GM12878 (cell line): ENCODE results near the gene CSNK1A1. TPM values are rescaled to one million over a fixed set of nuclear protein-coding genes. Genes with fewer than 3 reads are reported as not detected.

Experiments
- ATAC-seq: fragments of 200-7000 bp; cut with Tn5 transposase; 3 replicates; pipeline ENCODE4 v1.9.1; 2020; ENCODE audit warnings: mild to moderate bottlenecking, moderate library complexity
- BruUV-seq: library from RNA; stranded (reverse); fragments of 400-500 nt; replicated peaks from 2 replicates; lab custom pipeline; 2021; lab: Mats Ljungman, UMichigan
- CTCF ChIA-PET: fragments of 300-600 bp; sonication (Branson Sonifier 250); formaldehyde crosslinking; extraction: SDS; loops from one replicate; lab custom pipeline; 2021; ENCODE audit warnings: inconsistent platforms; lab: Yijun Ruan, JAX
- POLR2A ChIA-PET: fragments of 350-600 bp; formaldehyde crosslinking; extraction: SDS; loops from one replicate; lab custom pipeline; 2021; ENCODE audit warnings: inconsistent platforms; lab: Charles Lee
- RAD21 ChIA-PET: fragments of 300-600 bp; sonication (Branson Sonifier 250); formaldehyde crosslinking; loops from one replicate; lab custom pipeline; 2023; ENCODE audit warnings: antibody characterized with exemption; ENCODE audit not compliant: unreplicated experiment; lab: Charles Lee
- SMC1A ChIA-PET: fragments of 300-600 bp; sonication (Branson Sonifier 250); formaldehyde crosslinking; loops from one replicate; lab custom pipeline; 2023; ENCODE audit not compliant: unreplicated experiment, uncharacterized antibody; lab: Charles Lee
- DNase-seq: peaks from one replicate; pipeline ENCODE4 v3.0.0-alpha.2; 2011; ENCODE audit warnings: low read depth, low spot score
- FAIRE-seq: peaks from 3 replicates; lab custom pipeline; 2011; peaks lifted over from hg19 to GRCh38; lab: Jason Lieb, UNC
- H2AFZ ChIP-seq: 2 replicates; pipeline ENCODE4 v1.6.0; 2011; ENCODE audit warnings: low read depth, low read length, control low read depth; ENCODE audit not compliant: control insufficient read depth
- H3K27ac ChIP-seq: 2 replicates; pipeline ENCODE4 v1.5.1; 2011; ENCODE audit warnings: control low read depth; ENCODE audit not compliant: control insufficient read depth, insufficient read depth
- H3K27me3 ChIP-seq, 2 experiments: replicated peaks in 1 of 2; 2 replicates each; pipeline versions ENCODE4 v1.6.0 to v1.6.1; 2011; ENCODE audit warnings: low read length in 1 of 2; ENCODE audit not compliant: control insufficient read depth in 2 of 2, insufficient read depth in 2 of 2
- H3K36me3 ChIP-seq, 2 experiments: 2 replicates each; pipeline ENCODE4 v1.5.1; 2011; ENCODE audit warnings: low read length in 1 of 2; ENCODE audit not compliant: control insufficient read depth in 2 of 2, insufficient read depth in 2 of 2
- H3K4me1 ChIP-seq: 2 replicates; pipeline ENCODE4 v1.6.1; 2011; ENCODE audit warnings: mild to moderate bottlenecking, low read length, moderate library complexity, mixed read lengths; ENCODE audit not compliant: control insufficient read depth, insufficient read depth
- H3K4me2 ChIP-seq: 2 replicates; pipeline ENCODE4 v1.6.0; 2011; ENCODE audit warnings: control low read depth; ENCODE audit not compliant: control insufficient read depth, insufficient read depth
- H3K4me3 ChIP-seq: fragments of 200-600 bp; sonication (generic); 2 replicates; pipeline ENCODE4 v1.5.1; 2016
- H3K79me2 ChIP-seq: 2 replicates; pipeline ENCODE4 v1.6.0; 2011; ENCODE audit warnings: low read length; ENCODE audit not compliant: control insufficient read depth, insufficient read depth
- H3K9ac ChIP-seq: 2 replicates; pipeline ENCODE4 v1.8.0; 2011; ENCODE audit warnings: low read length, control low read depth, mixed read lengths; ENCODE audit not compliant: control insufficient read depth, insufficient read depth
- H3K9me3 ChIP-seq: replicated peaks from 3 replicates; pipeline ENCODE4 v1.5.1; 2011; ENCODE audit warnings: mild to moderate bottlenecking, low read length; ENCODE audit not compliant: control insufficient read depth, insufficient read depth
- H4K20me1 ChIP-seq: 2 replicates; pipeline ENCODE4 v1.6.0; 2011; ENCODE audit not compliant: control insufficient read depth, insufficient read depth
- BRCA1 ChIP-seq: IDR thresholded peaks from 2 replicates; pipeline ENCODE4 v1.6.1; 2011; ENCODE audit warnings: low read depth, low read length, improper control_type of control experiment
- CREM ChIP-seq: IDR thresholded peaks from 2 replicates; pipeline ENCODE4 v1.6.1; 2014; ENCODE audit warnings: antibody characterized with exemption, low read depth
- DPF2 ChIP-seq: fragments of 450-650 bp; IDR thresholded peaks from 2 replicates; pipeline ENCODE4 v1.6.1; 2017; ENCODE audit warnings: mild to moderate bottlenecking
- IKZF2 ChIP-seq, 2 experiments: fragments of 450-650 bp; IDR thresholded peaks; 2 replicates each; pipeline ENCODE4 v1.6.1; 2017; ENCODE audit warnings: mild to moderate bottlenecking in 2 of 2, moderate library complexity in 2 of 2
- KLF5 ChIP-seq: fragments of 450-650 bp; IDR thresholded peaks from 2 replicates; pipeline ENCODE4 v1.6.1; 2014; ENCODE audit warnings: mild to moderate bottlenecking; ENCODE audit not compliant: partially characterized antibody
- LARP7 ChIP-seq: fragments of 450-650 bp; IDR thresholded peaks from 2 replicates; pipeline ENCODE4 v1.6.1; 2017; ENCODE audit warnings: mild to moderate bottlenecking
- SMAD1 ChIP-seq: fragments of 450-650 bp; IDR thresholded peaks from 2 replicates; pipeline ENCODE4 v1.6.1; 2018; ENCODE audit warnings: mild to moderate bottlenecking, low read depth; ENCODE audit not compliant: partially characterized antibody
- SP1 ChIP-seq: IDR thresholded peaks from one replicate; pipeline ENCODE4 v1.6.1; 2011; ENCODE audit warnings: low read depth, low read length
- SUZ12 ChIP-seq: fragments of 200-600 bp; sonication (generic); IDR thresholded peaks from one replicate; pipeline ENCODE4 v1.6.1; 2018; ENCODE audit warnings: antibody characterized with exemption, mild to moderate bottlenecking; ENCODE audit not compliant: unreplicated experiment
- TAF1 ChIP-seq: IDR thresholded peaks from 2 replicates; pipeline ENCODE4 v1.6.1; 2011; ENCODE audit warnings: mild to moderate bottlenecking, low read depth, low read length, borderline replicate concordance
- TARDBP ChIP-seq: IDR thresholded peaks from 2 replicates; pipeline ENCODE4 v1.6.1; 2016; ENCODE audit warnings: borderline replicate concordance
- TCF12 ChIP-seq: IDR thresholded peaks from 2 replicates; pipeline ENCODE4 v1.6.1; 2011; ENCODE audit warnings: low read depth, mild to moderate bottlenecking, low read length
- ZBED1 ChIP-seq: IDR thresholded peaks from 2 replicates; pipeline ENCODE4 v1.6.1; 2016; ENCODE audit warnings: borderline replicate concordance
- ZNF274 ChIP-seq: IDR thresholded peaks from one replicate; pipeline ENCODE4 v1.8.0; 2011; ENCODE audit not compliant: insufficient read length, insufficient read depth
- in situ Hi-C: fragments of 300-500 bp; cut with MboI; formaldehyde crosslinking; loops from 9 replicates; pipeline ENCODE4 v1.14.3; 2018; ENCODE audit warnings: mixed read lengths
- intact Hi-C: fragments of 100-400 bp; cut with micrococcal nuclease; formaldehyde crosslinking; loops from one replicate; pipeline ENCODE4 v1.14.2; 2022; ENCODE audit not compliant: unreplicated experiment
- polyA plus RNA-seq, 11 experiments: library from polyadenylated mRNA; depleted of rRNA in 4 of 11; unstranded in 6 of 11; stranded (reverse) in 5 of 11; fragments of >200 nt; fragmentation: Nextera tagmentation in 4 of 11; fragmentation: Illumina TruSeq in 1 of 11; extraction: Ambion mirVana in 4 of 11; extraction: Trizol in 1 of 11; gene quantifications; 1 replicate in 1 of 11; 2 replicates in 10 of 11; pipeline versions ENCODE4 v1.2.1 to v1.2.3, GENCODE V29; 2011 to 2016; ENCODE audit warnings: inconsistent platforms in 2 of 11, missing spikeins in 2 of 11, low read depth in 1 of 11
- total RNA-seq, 4 experiments: library from RNA; depleted of rRNA in 3 of 4; stranded (reverse); fragments of >200 nt in 3 of 4; fragmentation: Illumina TruSeq in 1 of 4; extraction: Trizol in 1 of 4; gene quantifications; 2 replicates each; pipeline versions ENCODE4 v1.2.1 to v1.2.3, GENCODE V29; 2013 to 2021
- TF ChIP-seq, protein P1 (sequence below): fragments of 450-650 bp; IDR thresholded peaks from 2 replicates; pipeline ENCODE4 v1.6.1; 2017; ENCODE audit warnings: mild to moderate bottlenecking

CSNK1A1 gene
- total and polyA plus RNA-seq, 10 of the 15 experiments (the other 5 are each of a cell fraction or from before 2014, with no cell fraction given): 53.3 to 155 (median 133) TPM

DNA sequence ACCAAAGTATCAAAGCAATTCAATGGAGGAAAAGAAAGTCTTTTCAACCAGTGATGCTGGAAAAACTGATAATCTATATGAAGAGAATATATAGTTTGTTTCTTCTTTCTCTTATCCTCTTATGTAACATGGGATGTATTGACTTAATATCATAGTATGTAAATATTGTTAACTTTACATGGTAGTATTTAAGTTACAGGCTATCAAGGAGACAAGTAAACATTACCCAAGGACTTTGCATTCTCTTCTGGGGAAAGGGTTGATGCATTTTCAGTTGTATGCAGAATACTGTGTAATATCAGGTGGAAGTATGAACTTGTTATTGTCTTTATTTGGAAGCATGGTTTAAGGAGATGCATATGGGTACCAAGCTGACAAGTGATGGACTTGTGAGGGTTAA lies 20.9 kb upstream of the CSNK1A1 start:
- in situ Hi-C loops (no loop called here), intact Hi-C loops (no loop called here)
- DNase-seq: no peak
- no peak for ATAC-seq
- H3K27ac ChIP-seq: no peak overlapping the region
- no peaks in the 10 kb centered on the region for H4K20me1 ChIP-seq
- POLR2A ChIA-PET: no interaction called here
- no peaks in the 10 kb centered on the region for H3K79me2 ChIP-seq
- no peak overlapping the region for H3K4me2 ChIP-seq
- H3K9me3 ChIP-seq: no peaks in the 10 kb centered on the region
- BruUV-seq: no TSS peak
- H3K4me3 ChIP-seq: no peak overlapping the region
- RAD21 ChIA-PET: no interaction called here
- H3K36me3 ChIP-seq: no peaks in the 10 kb centered on the region
- FAIRE-seq: no peak
- 0 out of 2 replicates have a peak, but pooled peaks cover 6% of the 10 kb centered on the region for H3K4me1 ChIP-seq
- TF ChIP-seq KLF5 (no peak), CREM (no peak), SUZ12 (no peak), LARP7 (no peak), TAF1 (no peak), TARDBP (no peak), ZNF274 (no peak), SP1 (no peak), IKZF2 (IDR thresholded peaks at IDR 0.05) (no peak), SMAD1 (no peak), TCF12 (no peak), DPF2 (no peak), BRCA1 (no peak), ZBED1 (no peak)
- TF ChIP-seq, protein P1, sequence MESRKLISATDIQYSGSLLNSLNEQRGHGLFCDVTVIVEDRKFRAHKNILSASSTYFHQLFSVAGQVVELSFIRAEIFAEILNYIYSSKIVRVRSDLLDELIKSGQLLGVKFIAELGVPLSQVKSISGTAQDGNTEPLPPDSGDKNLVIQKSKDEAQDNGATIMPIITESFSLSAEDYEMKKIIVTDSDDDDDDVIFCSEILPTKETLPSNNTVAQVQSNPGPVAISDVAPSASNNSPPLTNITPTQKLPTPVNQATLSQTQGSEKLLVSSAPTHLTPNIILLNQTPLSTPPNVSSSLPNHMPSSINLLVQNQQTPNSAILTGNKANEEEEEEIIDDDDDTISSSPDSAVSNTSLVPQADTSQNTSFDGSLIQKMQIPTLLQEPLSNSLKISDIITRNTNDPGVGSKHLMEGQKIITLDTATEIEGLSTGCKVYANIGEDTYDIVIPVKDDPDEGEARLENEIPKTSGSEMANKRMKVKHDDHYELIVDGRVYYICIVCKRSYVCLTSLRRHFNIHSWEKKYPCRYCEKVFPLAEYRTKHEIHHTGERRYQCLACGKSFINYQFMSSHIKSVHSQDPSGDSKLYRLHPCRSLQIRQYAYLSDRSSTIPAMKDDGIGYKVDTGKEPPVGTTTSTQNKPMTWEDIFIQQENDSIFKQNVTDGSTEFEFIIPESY: no peak
- H3K27me3 ChIP-seq: no peaks in the 10 kb centered on the region
- SMC1A ChIA-PET: interaction anchor here (1.2 to 2.2 kb wide), 2 partner anchors 46 to 125 kb away, joined by 3 to 5 read pairs; no protein-coding TSS in a partner anchor
- H3K9ac ChIP-seq: no peak overlapping the region
- H2AFZ ChIP-seq: no peak overlapping the region
- CTCF ChIA-PET: interaction anchor here (0.8 to 2.0 kb wide), 4 partner anchors 45 to 257 kb away, joined by 3 to 8 read pairs (median 4); no protein-coding TSS in a partner anchor
